Neural cell (in vitro differentiated cells): ENCODE results near the gene STX1A. TPM values are rescaled to one million over a fixed set of nuclear protein-coding genes. Genes with fewer than 3 reads are reported as not detected.

Experiments used
- H2AFZ ChIP-seq: fragments of 200-600, 300-800 bp; sonication (generic), shearing (Covaris generic); 2 replicates; pipeline ENCODE4 v1.6.0; 2014; ENCODE audit warnings: low read depth, mild to moderate bottlenecking, antibody characterized with exemption, low read length, moderate library complexity
- H3F3A ChIP-seq: fragments of 200-600 bp; shearing (Covaris generic); 2 replicates; pipeline ENCODE4 v1.6.1; 2016; ENCODE audit warnings: mild to moderate bottlenecking, moderate library complexity, mixed read lengths, antibody characterized with exemption, low read length; ENCODE audit not compliant: insufficient read depth, poor library complexity, severe bottlenecking
- H3K27ac ChIP-seq: fragments of 200-600, 300-800 bp; sonication (generic), shearing (Covaris generic); 2 replicates; pipeline ENCODE4 v1.5.1; 2014; ENCODE audit warnings: mild to moderate bottlenecking, low read length, moderate library complexity
- H3K27me3 ChIP-seq: fragments of 300-800, 200-600 bp; sonication (generic), shearing (Covaris generic); 2 replicates; pipeline ENCODE4 v1.6.0; 2014; ENCODE audit warnings: mild to moderate bottlenecking, low read depth, low read length, moderate library complexity; ENCODE audit not compliant: insufficient read depth
- H3K36me3 ChIP-seq: fragments of 300-800, 200-600 bp; sonication (generic), shearing (Covaris generic); 2 replicates; pipeline ENCODE4 v1.5.1; 2014; ENCODE audit warnings: mild to moderate bottlenecking, antibody characterized with exemption, low read length, moderate library complexity; ENCODE audit not compliant: insufficient read depth
- H3K4me2 ChIP-seq: fragments of 300-800, 200-600 bp; sonication (generic), shearing (Covaris generic); 2 replicates; pipeline ENCODE4 v1.6.0; 2014; ENCODE audit warnings: mild to moderate bottlenecking, low read length
- H3K4me3 ChIP-seq: fragments of 300-800, 200-600 bp; sonication (generic), shearing (Covaris generic); 2 replicates; pipeline ENCODE4 v1.5.1; 2014; ENCODE audit warnings: mild to moderate bottlenecking, low read length, moderate library complexity
- H3K79me2 ChIP-seq: fragments of 200-600 bp; shearing (Covaris generic); replicated peaks from 2 replicates; pipeline ENCODE4 v1.6.0; 2014; ENCODE audit warnings: mild to moderate bottlenecking, low read length, moderate library complexity; ENCODE audit not compliant: insufficient read depth
- H3K9ac ChIP-seq: fragments of 300-800, 200-600 bp; sonication (generic), shearing (Covaris generic); 2 replicates; pipeline ENCODE4 v1.6.1; 2016; ENCODE audit warnings: mild to moderate bottlenecking, low read length, mixed read lengths
- H3K9me2 ChIP-seq: fragments of 200-600 bp; shearing (Covaris generic); 2 replicates; pipeline ENCODE4 v1.6.1; 2016; ENCODE audit warnings: mild to moderate bottlenecking, low read length, mixed read lengths; ENCODE audit not compliant: insufficient read depth
- H3K9me3 ChIP-seq: fragments of 200-600, 300-800 bp; sonication (generic), shearing (Covaris generic); 2 replicates; pipeline ENCODE4 v1.6.1; 2016; ENCODE audit warnings: mild to moderate bottlenecking, mixed run types, low read length, moderate library complexity, mixed read lengths
- H4K20me1 ChIP-seq: fragments of 200-600 bp; shearing (Covaris generic); 2 replicates; pipeline ENCODE4 v1.6.1; 2016; ENCODE audit warnings: mild to moderate bottlenecking, mixed run types; ENCODE audit not compliant: insufficient read depth
- EP300 ChIP-seq: fragments of 450-650 bp; conservative IDR thresholded peaks from 2 replicates; pipeline ENCODE4 v1.6.1; 2014; ENCODE audit warnings: antibody characterized with exemption, mild to moderate bottlenecking, moderate library complexity; ENCODE audit not compliant: poor library complexity, severe bottlenecking
- MXI1 ChIP-seq: fragments of 450-650 bp; conservative IDR thresholded peaks from 2 replicates; pipeline ENCODE4 v1.6.1; 2014; ENCODE audit warnings: antibody characterized with exemption, mild to moderate bottlenecking; ENCODE audit not compliant: poor library complexity, severe bottlenecking
- POLR2AphosphoS5 ChIP-seq: IDR thresholded peaks from 2 replicates; pipeline ENCODE4 v1.6.1; 2012
- RAD21 ChIP-seq: fragments of 450-650 bp; conservative IDR thresholded peaks from 2 replicates; pipeline ENCODE4 v1.6.1; 2014; ENCODE audit warnings: antibody characterized with exemption, mild to moderate bottlenecking, moderate library complexity
- REST ChIP-seq: IDR thresholded peaks from 2 replicates; pipeline ENCODE4 v1.6.1; 2012; ENCODE audit warnings: borderline replicate concordance
- SMC3 ChIP-seq: fragments of 450-650 bp; conservative IDR thresholded peaks from 2 replicates; pipeline ENCODE4 v1.6.1; 2014; ENCODE audit warnings: antibody characterized with exemption, mild to moderate bottlenecking, moderate library complexity; ENCODE audit not compliant: poor library complexity
- TAF1 ChIP-seq: IDR thresholded peaks from 2 replicates; pipeline ENCODE4 v1.6.1; 2012; ENCODE audit warnings: low read depth
- polyA plus RNA-seq: library from polyadenylated mRNA; depleted of rRNA; stranded (reverse); fragments of >200 nt; gene quantifications from 2 replicates; pipeline ENCODE4 v1.2.3, GENCODE V29; 2014
- TF ChIP-seq, protein P1 (sequence below): fragments of 450-650 bp; IDR thresholded peaks from 2 replicates; pipeline ENCODE4 v1.5.1; 2014; ENCODE audit warnings: antibody characterized with exemption, mild to moderate bottlenecking, moderate library complexity; ENCODE audit not compliant: poor library complexity, severe bottlenecking

STX1A gene
- polyA plus RNA-seq, 1 donor from 2014 or later: 123 TPM

- no peaks in the 10 kb centered on the region for H3K79me2 ChIP-seq
- H3K36me3 ChIP-seq: no peaks in the 10 kb centered on the region
- H4K20me1 ChIP-seq: no peaks in the 10 kb centered on the region
- no peak overlapping the region for H3K9ac ChIP-seq
- no peak overlapping the region for H3K27ac ChIP-seq
- H3K4me3 ChIP-seq: no peak overlapping the region
- H2AFZ ChIP-seq: no peak overlapping the region
- no peaks in the 10 kb centered on the region for H3K9me2 ChIP-seq
- H3K9me3 ChIP-seq: no peaks in the 10 kb centered on the region
- H3K27me3 ChIP-seq: no peaks in the 10 kb centered on the region
- no peak overlapping the region for H3K4me2 ChIP-seq
- TF ChIP-seq POLR2AphosphoS5: no peak
- no peak for TF ChIP-seq TAF1
- TF ChIP-seq, protein P1, sequence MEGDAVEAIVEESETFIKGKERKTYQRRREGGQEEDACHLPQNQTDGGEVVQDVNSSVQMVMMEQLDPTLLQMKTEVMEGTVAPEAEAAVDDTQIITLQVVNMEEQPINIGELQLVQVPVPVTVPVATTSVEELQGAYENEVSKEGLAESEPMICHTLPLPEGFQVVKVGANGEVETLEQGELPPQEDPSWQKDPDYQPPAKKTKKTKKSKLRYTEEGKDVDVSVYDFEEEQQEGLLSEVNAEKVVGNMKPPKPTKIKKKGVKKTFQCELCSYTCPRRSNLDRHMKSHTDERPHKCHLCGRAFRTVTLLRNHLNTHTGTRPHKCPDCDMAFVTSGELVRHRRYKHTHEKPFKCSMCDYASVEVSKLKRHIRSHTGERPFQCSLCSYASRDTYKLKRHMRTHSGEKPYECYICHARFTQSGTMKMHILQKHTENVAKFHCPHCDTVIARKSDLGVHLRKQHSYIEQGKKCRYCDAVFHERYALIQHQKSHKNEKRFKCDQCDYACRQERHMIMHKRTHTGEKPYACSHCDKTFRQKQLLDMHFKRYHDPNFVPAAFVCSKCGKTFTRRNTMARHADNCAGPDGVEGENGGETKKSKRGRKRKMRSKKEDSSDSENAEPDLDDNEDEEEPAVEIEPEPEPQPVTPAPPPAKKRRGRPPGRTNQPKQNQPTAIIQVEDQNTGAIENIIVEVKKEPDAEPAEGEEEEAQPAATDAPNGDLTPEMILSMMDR: peak; percentile 8
- no peak for TF ChIP-seq RAD21
- TF ChIP-seq REST: no peak
- peak; percentile 4 for TF ChIP-seq SMC3
- no peaks in the 10 kb centered on the region for H3F3A ChIP-seq
Observed at GRCh38 chr7:73726083-73726466, 6.6 kb upstream of the STX1A start.

GRCh38 chr7:73723813-73724212 is 4.3 kb upstream of the STX1A start:
- H3K4me2 ChIP-seq: no peak overlapping the region
- no peaks in the 10 kb centered on the region for H3F3A ChIP-seq
- H3K27me3 ChIP-seq: peaks cover 5% of the 10 kb centered on the region
- no peaks in the 10 kb centered on the region for H4K20me1 ChIP-seq
- no peaks in the 10 kb centered on the region for H3K36me3 ChIP-seq
- no peak overlapping the region for H3K9ac ChIP-seq
- H3K9me2 ChIP-seq: no peaks in the 10 kb centered on the region
- peaks cover 4% of the 10 kb centered on the region for H3K79me2 ChIP-seq
- H3K27ac ChIP-seq: no peak overlapping the region
- TF ChIP-seq POLR2AphosphoS5: no peak
- no peak for TF ChIP-seq MXI1
- TF ChIP-seq, protein P1: no peak
- no peak overlapping the region for H2AFZ ChIP-seq
- no peaks in the 10 kb centered on the region for H3K9me3 ChIP-seq
- H3K4me3 ChIP-seq: no peak overlapping the region

DNA sequence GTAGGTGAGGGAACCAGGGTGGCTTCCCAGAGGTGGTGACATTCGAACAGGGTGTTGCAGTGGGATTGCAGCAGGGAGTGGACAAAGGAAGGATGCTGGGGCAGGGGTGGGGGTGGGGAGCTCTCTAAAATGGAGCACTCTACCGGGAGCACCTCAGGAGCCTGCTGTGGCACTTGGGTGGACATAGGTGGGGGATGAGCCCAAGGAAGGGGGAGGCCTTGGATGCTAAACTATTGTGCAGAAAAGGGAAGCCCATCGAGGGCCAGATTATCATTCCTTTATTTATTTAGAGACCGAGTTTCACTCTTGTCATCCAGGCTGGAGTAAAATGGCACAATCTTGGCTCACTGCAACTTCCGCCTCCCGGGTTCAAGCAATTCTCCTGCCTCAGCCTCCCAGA is 3.3 kb upstream of the STX1A start:
- Histone ChIP-seq H3K9me2 (no peaks in the 10 kb centered on the region), H3K9ac (no peak overlapping the region), H3K9me3 (no peaks in the 10 kb centered on the region), H4K20me1 (no peaks in the 10 kb centered on the region), H3K4me3 (no peak overlapping the region), H3K79me2 (peaks cover 10% of the 10 kb centered on the region), H2AFZ (no peak overlapping the region), H3K27ac (no peak overlapping the region), H3F3A (no peaks in the 10 kb centered on the region), H3K27me3 (peaks cover 5% of the 10 kb centered on the region), H3K4me2 (no peak overlapping the region), H3K36me3 (no peaks in the 10 kb centered on the region)
- TF ChIP-seq MXI1 (no peak), REST (no peak), TAF1 (no peak), POLR2AphosphoS5 (no peak), SMC3 (no peak), EP300 (no peak), RAD21 (no peak)
- TF ChIP-seq, protein P1: no peak
